GM10248 (cell line): Measurements from ENCODE around the gene LGALS1.
A peak's percentile ranks its signal among the peaks of the same experiment; 100 is the strongest.

ENCODE experiments used
- CTCF ChIA-PET: fragments of 300-600 bp; sonication (Branson Sonifier 250); formaldehyde crosslinking; extraction: SDS; loops from one replicate; lab custom pipeline; 2021; ENCODE audit warnings: antibody characterized with exemption; lab: Yijun Ruan, JAX
- POLR2A ChIA-PET: fragments of 350-650 bp; sonication (Branson Sonifier 250); formaldehyde crosslinking; extraction: SDS; loops from one replicate; lab custom pipeline; 2020; ENCODE audit warnings: antibody characterized with exemption; lab: Yijun Ruan, JAX
- DNase-seq: peaks from one replicate; pipeline ENCODE4 v3.0.0; 2012; ENCODE audit errors: extremely low spot score
- TF ChIP-seq, protein P1 (sequence below): IDR thresholded peaks from 2 replicates; pipeline ENCODE4 v1.5.1; 2012; ENCODE audit warnings: mild to moderate bottlenecking, low read depth; ENCODE audit errors: extremely low read depth, missing control alignments, control extremely low read depth

LGALS1 gene

DNA sequence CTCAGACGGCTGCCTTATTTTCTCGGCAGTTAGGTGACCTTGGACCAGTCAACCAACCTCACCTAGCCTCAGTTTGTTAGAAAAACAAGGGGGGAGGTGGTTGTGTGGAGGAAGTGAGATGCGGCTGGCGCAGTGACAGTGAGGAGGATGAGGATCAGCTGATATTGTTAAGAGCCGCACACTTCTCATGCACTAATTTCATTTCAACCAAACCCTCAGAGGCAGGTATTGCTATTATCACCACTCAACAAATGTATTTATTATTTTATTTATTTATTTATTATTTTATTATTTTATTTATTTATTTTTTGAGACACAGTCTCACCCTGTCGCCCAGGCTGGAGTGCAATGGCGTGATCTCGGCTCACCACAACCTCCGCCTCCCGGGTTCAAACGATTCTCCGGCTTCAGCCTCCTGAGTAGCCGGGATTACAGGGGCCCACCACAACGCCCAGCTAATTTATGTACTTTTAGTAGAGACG, 2.1 kb downstream of the LGALS1 start:
- TF ChIP-seq, protein P1, sequence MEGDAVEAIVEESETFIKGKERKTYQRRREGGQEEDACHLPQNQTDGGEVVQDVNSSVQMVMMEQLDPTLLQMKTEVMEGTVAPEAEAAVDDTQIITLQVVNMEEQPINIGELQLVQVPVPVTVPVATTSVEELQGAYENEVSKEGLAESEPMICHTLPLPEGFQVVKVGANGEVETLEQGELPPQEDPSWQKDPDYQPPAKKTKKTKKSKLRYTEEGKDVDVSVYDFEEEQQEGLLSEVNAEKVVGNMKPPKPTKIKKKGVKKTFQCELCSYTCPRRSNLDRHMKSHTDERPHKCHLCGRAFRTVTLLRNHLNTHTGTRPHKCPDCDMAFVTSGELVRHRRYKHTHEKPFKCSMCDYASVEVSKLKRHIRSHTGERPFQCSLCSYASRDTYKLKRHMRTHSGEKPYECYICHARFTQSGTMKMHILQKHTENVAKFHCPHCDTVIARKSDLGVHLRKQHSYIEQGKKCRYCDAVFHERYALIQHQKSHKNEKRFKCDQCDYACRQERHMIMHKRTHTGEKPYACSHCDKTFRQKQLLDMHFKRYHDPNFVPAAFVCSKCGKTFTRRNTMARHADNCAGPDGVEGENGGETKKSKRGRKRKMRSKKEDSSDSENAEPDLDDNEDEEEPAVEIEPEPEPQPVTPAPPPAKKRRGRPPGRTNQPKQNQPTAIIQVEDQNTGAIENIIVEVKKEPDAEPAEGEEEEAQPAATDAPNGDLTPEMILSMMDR = no peak
- no peak for DNase-seq
- ChIA-PET POLR2A (interaction anchor here (0.6 to 4.4 kb wide), 5 partner anchors 10 to 657 kb away, joined by 6 to 39 read pairs (median 7); partner anchors contain the start of genes GGA1 and PDXP), CTCF (interaction anchor here (1.1 to 21.1 kb wide), 4 partner anchors 12 to 52 kb away, joined by 3 to 315 read pairs (median 156); partner anchors contain the start of genes LGALS1, PDXP and SH3BP1)

DNA sequence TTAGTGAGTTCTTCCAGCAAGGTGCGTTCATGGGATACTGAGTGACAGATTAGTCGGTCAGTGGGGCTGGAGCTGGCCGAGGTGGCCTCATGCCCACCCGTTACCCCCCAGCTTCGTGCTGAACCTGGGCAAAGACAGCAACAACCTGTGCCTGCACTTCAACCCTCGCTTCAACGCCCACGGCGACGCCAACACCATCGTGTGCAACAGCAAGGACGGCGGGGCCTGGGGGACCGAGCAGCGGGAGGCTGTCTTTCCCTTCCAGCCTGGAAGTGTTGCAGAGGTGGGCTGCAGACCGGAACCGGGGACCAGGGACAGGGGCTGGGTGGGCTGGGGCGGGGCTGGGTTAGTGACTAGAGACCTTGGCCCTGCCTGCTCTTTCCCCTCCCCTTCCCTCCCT, 2.9 kb downstream of the LGALS1 start:
- TF ChIP-seq, protein P1 = no peak
- no peak for DNase-seq
- POLR2A ChIA-PET = interaction anchor here (0.7 to 4.4 kb wide), 2 partner anchors 19 to 46 kb away, joined by 6 to 39 read pairs; partner anchors contain the start of gene PDXP
- CTCF ChIA-PET = interaction anchor here (1.1 to 21.1 kb wide), 4 partner anchors 13 to 53 kb away, joined by 3 to 315 read pairs (median 156); partner anchors contain the start of genes LGALS1, PDXP and SH3BP1

DNA sequence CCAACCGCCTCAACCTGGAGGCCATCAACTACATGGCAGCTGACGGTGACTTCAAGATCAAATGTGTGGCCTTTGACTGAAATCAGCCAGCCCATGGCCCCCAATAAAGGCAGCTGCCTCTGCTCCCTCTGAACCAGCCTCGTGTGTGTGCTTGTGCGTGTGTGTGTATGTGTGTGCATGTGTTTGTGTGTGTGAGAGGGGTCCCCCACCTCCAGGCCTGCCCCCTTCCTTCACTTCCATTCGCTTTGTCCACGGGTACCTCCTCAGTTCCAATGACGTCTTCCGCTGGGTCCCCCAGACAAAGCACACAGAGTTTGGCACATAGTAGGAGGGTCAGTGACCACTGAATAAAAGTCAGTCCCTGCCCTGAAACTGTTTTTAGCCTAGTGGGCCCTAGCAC, 4.2 kb downstream of the LGALS1 start:
- ChIA-PET CTCF (interaction anchor here (1.0 to 21.1 kb wide), 12 partner anchors 10 to 140 kb away, joined by 3 to 315 read pairs (median 20); partner anchors contain the start of genes GGA1, LGALS1, PDXP and SH3BP1), POLR2A (no interaction called here)
- TF ChIP-seq, protein P1 = no peak
- no peak for DNase-seq

DNA sequence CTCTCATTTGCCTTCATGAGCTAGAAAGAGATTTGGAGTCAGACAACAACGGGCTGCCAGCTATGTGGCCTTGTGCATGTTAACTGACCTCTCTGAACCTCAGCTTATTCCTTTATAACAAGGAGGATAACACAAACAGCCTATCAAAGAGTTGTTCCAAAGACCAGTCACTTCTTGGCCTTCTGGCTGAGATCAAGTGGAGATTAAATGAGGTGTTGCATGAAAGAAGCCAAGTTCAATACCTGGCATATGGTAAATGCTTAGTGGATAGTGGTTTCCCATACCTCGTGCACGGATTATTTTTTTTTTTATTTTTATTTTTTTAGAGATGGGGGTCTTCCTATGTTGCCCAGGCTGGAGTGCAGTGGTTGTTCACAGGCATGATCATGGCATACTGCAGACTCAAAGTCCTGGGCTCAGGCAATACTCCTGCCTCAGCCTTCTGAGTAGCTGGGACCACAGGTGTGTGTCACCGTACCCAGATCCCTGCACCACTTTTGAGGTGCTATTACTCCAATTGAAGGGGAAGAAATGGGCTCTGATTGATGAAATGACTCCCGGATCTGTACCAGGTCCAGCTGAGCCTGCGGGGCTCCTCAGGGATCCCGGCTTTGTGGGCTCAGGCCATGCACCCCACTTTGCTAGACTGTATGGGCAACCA, 4.9 kb downstream of the LGALS1 start:
- TF ChIP-seq, protein P1 = no peak
- ChIA-PET POLR2A (interaction anchor here (0.6 to 1.4 kb wide), 3 partner anchors 22 to 41 kb away, joined by 3 to 6 read pairs (median 5); no protein-coding TSS in a partner anchor), CTCF (interaction anchor here (1.0 to 21.1 kb wide), 16 partner anchors 9 to 250 kb away, joined by 3 to 315 read pairs (median 12); partner anchors contain the start of genes GGA1, LGALS1, PDXP and SH3BP1)
- no peak for DNase-seq

- ChIA-PET CTCF (interaction anchor here (0.6 to 21.1 kb wide), 22 partner anchors 14 to 250 kb away, joined by 3 to 315 read pairs (median 6); partner anchors contain the start of genes GGA1, LGALS1, PDXP and SH3BP1), POLR2A (interaction anchor here (0.6 to 1.4 kb wide), 4 partner anchors 23 to 73 kb away, joined by 3 to 6 read pairs (median 4); no protein-coding TSS in a partner anchor)
- TF ChIP-seq, protein P1 = no peak
- DNase-seq = no peak
These were observed 5.6 kb downstream of the LGALS1 start for GRCh38 chr22:37681001-37681424.

DNA sequence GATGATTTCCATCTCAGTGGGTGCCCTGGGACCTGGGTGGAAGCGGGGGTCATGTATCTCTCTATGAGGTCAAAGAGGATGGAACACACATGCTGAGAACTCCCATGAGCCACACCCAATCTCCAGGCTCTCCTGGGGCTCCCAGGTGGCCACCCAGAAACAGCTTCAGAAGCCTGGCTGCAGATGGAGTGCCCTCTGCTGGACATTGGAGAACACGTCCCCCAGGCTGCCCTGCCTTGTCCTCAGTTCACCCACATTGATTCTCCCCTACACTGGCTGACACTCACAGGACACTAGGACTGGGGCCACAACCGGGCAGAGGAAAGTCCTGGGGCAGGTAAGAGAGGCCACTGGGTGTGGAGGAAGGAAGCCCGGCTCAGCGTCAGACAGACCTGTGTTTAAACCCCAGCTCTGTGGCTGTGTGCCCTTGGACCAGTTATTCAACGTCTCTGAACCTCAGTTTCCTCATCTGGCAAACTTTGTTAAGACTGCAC, 6.2 kb downstream of the LGALS1 start:
- POLR2A ChIA-PET = interaction anchor here (0.8 to 1.4 kb wide), 2 partner anchors 38 to 74 kb away, joined by 3 to 6 read pairs; no protein-coding TSS in a partner anchor
- TF ChIP-seq, protein P1 = peak; percentile 83
- peak; percentile 83 for DNase-seq
- CTCF ChIA-PET = interaction anchor here (0.6 to 21.1 kb wide), 24 partner anchors 13 to 249 kb away, joined by 3 to 315 read pairs (median 4); partner anchors contain the start of genes GGA1, LGALS1, PDXP and SH3BP1
